Retinal pigment epithelial cell (primary cell): ENCODE results near the gene GUSB.

Experiments
- DNase-seq: peaks from one replicate; pipeline ENCODE4 v3.0.0-alpha.2; 2010; ENCODE audit warnings: low read depth
- H3K4me3 ChIP-seq: 2 replicates; pipeline ENCODE4 v1.5.1; 2011; ENCODE audit warnings: mild to moderate bottlenecking, low read length, control low read depth, moderate library complexity
- TF ChIP-seq, protein P1 (sequence below): conservative IDR thresholded peaks from 2 replicates; pipeline ENCODE4 v1.5.1; 2011; ENCODE audit warnings: low read depth, low read length, control low read depth, inconsistent platforms

GUSB gene

DNA sequence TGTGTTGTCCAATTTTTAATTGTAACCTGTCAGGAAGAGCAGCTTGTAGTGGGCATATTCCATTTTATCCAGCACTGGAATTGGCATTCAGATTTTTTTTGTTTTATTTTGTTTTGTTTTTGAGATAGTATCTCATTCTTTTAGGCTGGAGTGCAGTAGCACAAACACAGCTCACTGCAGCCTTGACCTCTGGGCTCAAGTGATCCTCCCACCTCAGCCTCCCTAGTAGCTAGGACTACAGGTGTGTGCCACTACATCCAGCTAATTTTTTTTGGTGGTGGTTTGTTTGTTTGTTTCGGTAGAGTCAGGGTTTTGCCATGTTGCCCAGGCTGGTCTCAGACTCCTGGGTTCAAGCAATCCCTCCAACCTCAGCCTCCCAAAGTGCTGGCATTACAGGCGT lies 44.7 kb downstream of the GUSB start:
- TF ChIP-seq, protein P1, sequence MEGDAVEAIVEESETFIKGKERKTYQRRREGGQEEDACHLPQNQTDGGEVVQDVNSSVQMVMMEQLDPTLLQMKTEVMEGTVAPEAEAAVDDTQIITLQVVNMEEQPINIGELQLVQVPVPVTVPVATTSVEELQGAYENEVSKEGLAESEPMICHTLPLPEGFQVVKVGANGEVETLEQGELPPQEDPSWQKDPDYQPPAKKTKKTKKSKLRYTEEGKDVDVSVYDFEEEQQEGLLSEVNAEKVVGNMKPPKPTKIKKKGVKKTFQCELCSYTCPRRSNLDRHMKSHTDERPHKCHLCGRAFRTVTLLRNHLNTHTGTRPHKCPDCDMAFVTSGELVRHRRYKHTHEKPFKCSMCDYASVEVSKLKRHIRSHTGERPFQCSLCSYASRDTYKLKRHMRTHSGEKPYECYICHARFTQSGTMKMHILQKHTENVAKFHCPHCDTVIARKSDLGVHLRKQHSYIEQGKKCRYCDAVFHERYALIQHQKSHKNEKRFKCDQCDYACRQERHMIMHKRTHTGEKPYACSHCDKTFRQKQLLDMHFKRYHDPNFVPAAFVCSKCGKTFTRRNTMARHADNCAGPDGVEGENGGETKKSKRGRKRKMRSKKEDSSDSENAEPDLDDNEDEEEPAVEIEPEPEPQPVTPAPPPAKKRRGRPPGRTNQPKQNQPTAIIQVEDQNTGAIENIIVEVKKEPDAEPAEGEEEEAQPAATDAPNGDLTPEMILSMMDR = no peak
- no peak for DNase-seq
- H3K4me3 ChIP-seq = no peak overlapping the region

DNA sequence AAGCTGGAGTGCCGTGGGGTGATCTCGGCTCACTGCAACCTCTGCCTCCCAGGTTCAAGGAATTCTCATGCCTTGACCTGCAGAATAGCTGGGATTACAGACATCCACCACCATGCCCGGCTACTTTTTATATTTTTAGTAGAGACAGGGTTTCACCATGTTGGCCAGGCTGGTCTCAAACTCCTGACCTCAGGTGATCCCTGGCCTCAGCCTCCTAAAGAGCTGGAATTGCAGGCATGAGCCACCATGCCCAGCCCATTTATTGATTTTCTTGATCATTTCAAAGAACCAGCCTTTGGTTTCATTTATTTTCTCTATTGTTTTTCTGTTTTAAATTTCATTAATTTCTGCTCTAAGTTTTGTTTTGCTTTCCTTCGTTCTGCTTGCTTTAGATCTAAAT lies 50.3 kb downstream of the GUSB start:
- H3K4me3 ChIP-seq = no peak overlapping the region
- TF ChIP-seq, protein P1 = no peak
- DNase-seq = no peak

DNA sequence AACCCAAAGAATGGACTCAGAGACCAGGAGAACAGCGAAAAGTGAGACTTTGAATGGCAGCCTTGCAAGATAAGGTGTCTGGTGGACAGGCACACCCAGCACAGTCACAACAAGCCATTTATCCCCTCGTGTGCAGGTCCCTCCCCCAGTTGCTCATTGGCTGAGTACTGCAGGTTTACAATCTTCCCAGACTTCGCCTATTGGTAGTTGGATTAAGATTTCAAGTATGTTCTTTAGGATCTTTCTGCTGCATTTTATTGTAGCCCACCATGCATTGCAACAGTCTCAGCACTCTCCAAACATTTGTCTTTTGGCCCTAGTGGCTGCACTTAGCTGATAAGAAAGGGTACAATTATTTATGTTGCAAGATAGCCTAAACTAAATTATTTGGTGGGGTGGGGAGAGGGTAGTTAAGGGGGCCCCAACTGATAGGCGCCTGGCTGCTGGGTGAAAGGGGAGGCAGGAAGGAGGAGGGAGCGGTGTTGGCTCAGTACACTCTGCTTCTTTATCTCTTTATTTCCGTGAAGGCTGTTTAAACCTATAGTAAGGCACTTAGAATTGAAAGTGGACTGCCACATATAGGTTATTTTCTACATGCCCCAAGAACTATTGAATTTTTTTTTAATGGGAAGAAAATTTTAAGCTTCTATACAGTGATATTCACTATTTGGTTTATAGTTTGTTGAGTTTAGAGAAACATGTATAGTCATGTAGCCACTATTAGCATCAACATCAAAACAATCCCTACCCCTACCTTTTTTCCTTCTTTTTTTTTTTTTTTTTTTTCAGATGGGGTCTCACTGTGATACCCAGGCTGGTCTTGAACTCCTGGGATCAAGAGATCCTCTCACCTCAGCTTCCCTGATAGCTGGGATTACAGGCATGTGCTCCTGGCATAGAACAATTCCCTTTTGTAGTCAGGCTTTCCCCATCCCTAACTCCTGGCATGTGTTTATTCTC lies 54.2 kb downstream of the GUSB start:
- DNase-seq = no peak
- TF ChIP-seq, protein P1 = no peak
- H3K4me3 ChIP-seq = no peak overlapping the region

DNA sequence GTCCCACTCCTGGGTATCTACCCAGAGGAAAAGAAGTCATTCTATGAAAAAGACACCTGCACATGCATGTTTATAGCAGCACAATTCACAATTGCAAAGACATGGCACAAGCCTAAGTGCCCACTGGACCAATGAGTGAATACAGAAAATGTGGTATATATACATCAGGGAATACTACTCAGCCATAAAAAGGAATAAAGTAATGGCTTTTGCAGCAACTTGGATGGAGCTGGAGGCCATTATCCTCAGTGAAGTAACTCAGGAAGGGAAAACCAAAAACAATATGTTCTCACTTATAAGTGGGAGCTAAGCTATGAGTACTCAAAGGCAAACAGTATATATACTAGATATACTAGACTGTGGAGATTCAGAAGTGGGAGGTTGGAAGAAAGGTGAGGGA lies 55.4 kb downstream of the GUSB start:
- TF ChIP-seq, protein P1 = no peak
- no peak for DNase-seq
- H3K4me3 ChIP-seq = no peak overlapping the region

DNA sequence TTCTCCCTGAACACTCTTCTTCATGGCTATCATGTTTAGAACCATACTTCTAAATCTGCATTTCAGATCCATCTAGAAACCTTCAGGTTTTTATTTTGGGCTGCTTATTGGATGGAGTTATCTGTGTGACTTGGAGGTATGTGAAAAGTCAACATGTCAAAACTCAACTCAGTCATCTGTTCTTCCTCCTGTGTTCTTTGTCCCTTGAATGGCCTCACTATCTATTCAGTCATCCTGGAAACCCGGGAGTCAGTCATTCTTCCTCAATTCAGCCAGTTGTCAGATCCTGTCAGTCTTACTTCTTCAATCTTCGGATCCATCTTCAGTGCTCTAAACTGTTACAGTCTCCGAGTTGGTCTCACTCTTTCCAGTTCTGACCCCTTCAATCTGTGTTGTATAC lies 57.0 kb downstream of the GUSB start:
- no peak overlapping the region for H3K4me3 ChIP-seq
- TF ChIP-seq, protein P1 = no peak
- no peak for DNase-seq

DNA sequence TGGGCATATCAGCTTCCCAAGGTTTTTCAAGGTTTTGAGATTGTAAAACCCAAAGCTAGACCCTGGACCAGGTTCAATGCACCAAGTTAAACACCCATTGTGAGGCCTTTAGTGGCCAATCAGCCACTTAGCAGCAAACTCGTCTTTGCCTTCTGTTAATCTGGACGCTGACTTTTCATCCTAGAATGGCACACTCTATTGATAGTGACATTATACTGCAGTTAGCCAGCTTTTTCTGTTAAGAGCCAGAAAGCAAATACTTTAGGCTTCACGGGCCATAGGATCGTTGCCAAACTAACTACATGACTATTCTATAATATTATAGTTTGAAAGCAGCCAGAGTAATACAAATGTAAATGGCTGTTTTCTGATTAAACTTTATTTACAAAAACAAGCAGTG lies 57.8 kb downstream of the GUSB start:
- H3K4me3 ChIP-seq = no peak overlapping the region
- DNase-seq = no peak
- TF ChIP-seq, protein P1 = no peak

DNA sequence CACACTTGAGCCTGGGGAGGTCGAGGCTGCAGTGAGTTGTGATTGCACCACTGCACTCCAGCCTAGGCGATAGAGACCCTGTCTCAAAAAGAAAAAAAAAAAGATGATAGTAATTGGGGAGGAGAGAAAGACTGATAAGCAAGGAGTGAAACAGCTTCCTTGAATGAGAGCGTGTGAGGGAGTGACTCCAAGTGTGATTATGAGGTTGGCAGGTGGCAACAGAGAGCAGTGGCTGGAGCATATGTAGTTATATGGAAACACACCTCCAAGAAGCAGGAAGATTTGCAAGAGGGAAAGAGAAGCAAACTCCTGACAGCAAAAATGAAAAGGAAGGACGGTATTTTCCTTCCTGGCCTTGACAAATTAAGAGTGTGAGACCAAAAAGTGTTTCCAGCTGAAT lies 58.7 kb downstream of the GUSB start:
- DNase-seq = no peak
- no peak overlapping the region for H3K4me3 ChIP-seq
- TF ChIP-seq, protein P1 = no peak
